ENCODE results near the gene ACTL7B.

- TF ChIP-seq SUZ12 (IDR thresholded peaks at IDR 0.05; ENCODE audit: extremely low read depth, insufficient read depth, insufficient read length) (no peak), YY1 (IDR thresholded peaks at IDR 0.05; ENCODE audit: insufficient read depth, insufficient read length) (no peak), ZNF274 (IDR thresholded peaks at IDR 0.05; ENCODE audit: low read depth, low read length) (no peak)
Observed at GRCh38 chr9:108864446-108864845, 8.7 kb upstream of the ACTL7B start.

Data from NT2/D1 (cell line).